Measurements from ENCODE around the gene TGFB2. TPM values are rescaled to one million over a fixed set of nuclear protein-coding genes. Genes with fewer than 3 reads are reported as not detected.

Gene TGFB2
- total and polyA plus RNA-seq, 2 experiments from 2014 or later = 0.97 to 1.3 TPM

- Histone ChIP-seq H2AFZ (no peak overlapping the region), H3K9me3 (ENCODE audit: low read depth) (no peaks in the 10 kb centered on the region), H3K36me3 (ENCODE audit: low read depth) (no peaks in the 10 kb centered on the region), H3K27ac (no peak overlapping the region), H3K4me2 (ENCODE audit: unreplicated experiment) (no peak overlapping the region), H3K4me3 (no peak overlapping the region), H3K9ac (no peak overlapping the region), H3K9me2 (ENCODE audit: insufficient read depth) (no peaks in the 10 kb centered on the region), H3K4me1 (ENCODE audit: insufficient read depth) (no peaks in the 10 kb centered on the region), H3F3A (ENCODE audit: insufficient read depth) (no peaks in the 10 kb centered on the region), H3K27me3 (replicated peaks; ENCODE audit: insufficient read depth) (no peaks in the 10 kb centered on the region), H4K20me1 (ENCODE audit: insufficient read depth) (no peaks in the 10 kb centered on the region), H3K79me2 (ENCODE audit: insufficient read depth) (no peaks in the 10 kb centered on the region)
- TF ChIP-seq EZH2 (IDR thresholded peaks at IDR 0.05; ENCODE audit: insufficient read depth, poor library complexity, severe bottlenecking) (no peak), EZH2phosphoT487 (IDR thresholded peaks at IDR 0.05; ENCODE audit: insufficient read depth, low read depth) (no peak)
- 93 to 95% methylated on average over 3 of the region's 3 CpGs for WGBS, 2 experiments (ENCODE audit: low coverage in 1 of 2, low lambda C conversion rate in 2 of 2, missing lambda C conversion rate in 2 of 2)
- in situ Hi-C loops (cut with MboI) = no loop called here
- DNase-seq = no peak
These were observed 106.3 kb downstream of the TGFB2 start for GRCh38 chr1:218451415-218451814.

GRCh38 chr1:218454700-218455282 is 109.7 kb downstream of the TGFB2 start:
- Histone ChIP-seq H3K9ac (no peak overlapping the region), H4K20me1 (ENCODE audit: insufficient read depth) (no peaks in the 10 kb centered on the region), H2AFZ (no peak overlapping the region), H3K4me2 (ENCODE audit: unreplicated experiment) (no peak overlapping the region), H3K27ac (no peak overlapping the region), H3F3A (ENCODE audit: insufficient read depth) (no peaks in the 10 kb centered on the region), H3K4me1 (ENCODE audit: insufficient read depth) (peaks cover 5% of the 10 kb centered on the region), H3K27me3 (replicated peaks; ENCODE audit: insufficient read depth) (no peaks in the 10 kb centered on the region), H3K79me2 (ENCODE audit: insufficient read depth) (no peaks in the 10 kb centered on the region), H3K9me3 (ENCODE audit: low read depth) (no peaks in the 10 kb centered on the region), H3K36me3 (ENCODE audit: low read depth) (no peaks in the 10 kb centered on the region), H3K9me2 (ENCODE audit: insufficient read depth) (no peaks in the 10 kb centered on the region), H3K4me3 (no peak overlapping the region)
- no peak for DNase-seq
- WGBS, 2 experiments (ENCODE audit: low coverage in 1 of 2, low lambda C conversion rate in 2 of 2, missing lambda C conversion rate in 2 of 2) = 81 to 84% methylated on average over 2 of the region's 2 CpGs
- in situ Hi-C loops (cut with MboI) = no loop called here
- TF ChIP-seq EZH2phosphoT487 (IDR thresholded peaks at IDR 0.05; ENCODE audit: insufficient read depth, low read depth) (no peak), EZH2 (IDR thresholded peaks at IDR 0.05; ENCODE audit: insufficient read depth, poor library complexity, severe bottlenecking) (no peak)

GRCh38 chr1:218456444-218456843 is 111.3 kb downstream of the TGFB2 start:
- no peaks in the 10 kb centered on the region for H4K20me1 ChIP-seq (ENCODE audit: insufficient read depth)
- peaks cover 15% of the 10 kb centered on the region for H3K4me1 ChIP-seq (ENCODE audit: insufficient read depth)
- no peak overlapping the region for H3K27ac ChIP-seq
- no peak overlapping the region for H3K4me2 ChIP-seq (ENCODE audit: unreplicated experiment)
- no peak overlapping the region for H3K9ac ChIP-seq
- no peak for DNase-seq
- no peaks in the 10 kb centered on the region for H3K27me3 ChIP-seq (replicated peaks; ENCODE audit: insufficient read depth)
- in situ Hi-C loops (cut with MboI) = no loop called here
- no peak overlapping the region for H3K4me3 ChIP-seq
- no peaks in the 10 kb centered on the region for H3K9me3 ChIP-seq (ENCODE audit: low read depth)
- WGBS, 2 experiments (ENCODE audit: low coverage in 1 of 2, low lambda C conversion rate in 2 of 2, missing lambda C conversion rate in 2 of 2) = 81 to 85% methylated on average over 3 of the region's 3 CpGs
- no peaks in the 10 kb centered on the region for H3K36me3 ChIP-seq (ENCODE audit: low read depth)
- H3F3A ChIP-seq (ENCODE audit: insufficient read depth) = peaks cover 7% of the 10 kb centered on the region; the same call in 1 of the 2 replicates
- H3K79me2 ChIP-seq (ENCODE audit: insufficient read depth) = no peaks in the 10 kb centered on the region
- no peak for TF ChIP-seq EZH2phosphoT487 (IDR thresholded peaks at IDR 0.05; ENCODE audit: insufficient read depth, low read depth)
- no peak for TF ChIP-seq EZH2 (IDR thresholded peaks at IDR 0.05; ENCODE audit: insufficient read depth, poor library complexity, severe bottlenecking)
- no peaks in the 10 kb centered on the region for H3K9me2 ChIP-seq (ENCODE audit: insufficient read depth)
- no peak overlapping the region for H2AFZ ChIP-seq

GRCh38 chr1:218459450-218459849 is 114.3 kb downstream of the TGFB2 start:
- Histone ChIP-seq H2AFZ (peak overlapping the region; percentile 63), H3K27ac (peak overlapping the region; percentile 53), H3K27me3 (replicated peaks; ENCODE audit: insufficient read depth) (no peaks in the 10 kb centered on the region), H3K4me2 (ENCODE audit: unreplicated experiment) (peak overlapping the region; percentile 45), H3K4me1 (ENCODE audit: insufficient read depth) (peaks cover 43% of the 10 kb centered on the region), H3K9ac (no peak overlapping the region), H3K4me3 (no peak overlapping the region; the same call in 1 of the 2 replicates), H3K36me3 (ENCODE audit: low read depth) (no peaks in the 10 kb centered on the region), H3K9me2 (ENCODE audit: insufficient read depth) (no peaks in the 10 kb centered on the region), H4K20me1 (ENCODE audit: insufficient read depth) (no peaks in the 10 kb centered on the region), H3K79me2 (ENCODE audit: insufficient read depth) (no peaks in the 10 kb centered on the region), H3K9me3 (ENCODE audit: low read depth) (no peaks in the 10 kb centered on the region), H3F3A (ENCODE audit: insufficient read depth) (peaks cover 32% of the 10 kb centered on the region)
- in situ Hi-C loops (cut with MboI) = no loop called here
- TF ChIP-seq EZH2 (IDR thresholded peaks at IDR 0.05; ENCODE audit: insufficient read depth, poor library complexity, severe bottlenecking) = no peak
- TF ChIP-seq EZH2phosphoT487 (IDR thresholded peaks at IDR 0.05; ENCODE audit: insufficient read depth, low read depth) = no peak
- DNase-seq = no peak
- 62 to 65% methylated on average over 8 of the region's 8 CpGs for WGBS, 2 experiments (ENCODE audit: low coverage in 1 of 2, low lambda C conversion rate in 2 of 2, missing lambda C conversion rate in 2 of 2)

All from GM23248 (cell line).